ENCODE results near the gene NOXO1.

The NOXO1 gene

DNA sequence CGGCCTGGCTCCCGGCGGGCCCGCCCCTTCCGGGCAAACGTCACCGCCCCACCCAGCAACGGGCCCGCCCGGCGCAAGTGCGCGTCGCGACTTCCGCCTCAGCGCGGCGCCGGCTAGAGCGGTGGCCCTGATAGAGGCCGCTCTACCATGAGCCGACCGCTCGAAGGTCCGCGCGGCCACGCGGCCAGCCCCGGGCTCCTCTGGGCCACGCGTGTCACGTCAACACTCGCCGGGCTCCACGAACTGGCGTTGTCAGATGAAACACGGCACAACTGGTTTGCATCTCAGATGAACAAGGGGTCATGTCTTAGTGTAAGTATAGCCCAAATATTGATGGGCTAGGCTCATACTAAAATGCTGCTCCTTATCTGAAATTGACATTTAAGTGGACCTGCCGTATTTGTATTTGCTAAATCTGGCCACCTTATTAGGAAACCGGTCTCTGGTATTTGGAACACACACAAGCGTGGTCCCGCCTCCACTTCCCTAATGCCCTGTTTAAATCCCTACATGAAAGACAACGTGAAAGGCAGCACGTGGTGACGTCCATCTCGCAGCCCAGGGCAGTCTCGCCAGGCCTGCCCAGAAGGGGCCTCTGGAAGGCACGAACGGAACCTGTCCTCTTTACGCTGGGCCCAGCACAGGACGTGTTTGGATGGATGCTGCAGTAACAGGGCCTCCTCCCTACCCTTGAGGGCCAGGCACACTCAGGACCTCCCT lies 28.7 kb upstream of the NOXO1 start, which contains the start of gene ZNF598:
TSS of gene ZNF598 (minus strand) at position 31 of the 720 bp plus-strand sequence.
- no peak for FAIRE-seq

DNA sequence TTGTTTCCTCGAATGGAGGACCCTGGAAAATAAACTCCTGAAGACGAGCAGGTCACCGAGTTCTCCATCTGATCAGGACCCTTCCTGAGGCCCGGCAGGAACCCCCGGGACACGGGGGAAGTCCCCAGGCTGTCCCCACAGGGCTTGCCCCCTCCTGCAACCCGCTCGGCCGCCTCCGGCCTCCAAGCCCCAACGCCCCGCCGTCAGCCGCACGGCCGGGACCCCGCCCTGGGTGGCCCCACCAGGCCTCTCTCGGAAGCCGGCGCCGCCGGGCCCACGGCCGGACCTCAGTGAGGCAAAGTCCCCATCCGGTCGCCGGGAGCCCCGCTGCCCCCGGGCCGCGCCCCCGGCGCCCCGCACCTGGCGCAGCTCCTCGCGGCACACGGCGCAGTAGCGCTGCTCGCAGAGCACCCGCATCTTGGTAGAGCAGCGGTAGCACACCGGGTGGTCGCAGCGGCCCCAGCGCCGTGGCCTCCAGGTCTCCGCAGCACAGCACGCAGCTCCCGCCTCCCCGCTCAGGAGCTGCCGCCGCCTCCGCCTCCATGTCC lies 28.0 kb upstream of the NOXO1 start:
- no peak for FAIRE-seq

- FAIRE-seq: no peak
Observed at GRCh38 chr16:2008631-2009163, 27.4 kb upstream of the NOXO1 start.

DNA sequence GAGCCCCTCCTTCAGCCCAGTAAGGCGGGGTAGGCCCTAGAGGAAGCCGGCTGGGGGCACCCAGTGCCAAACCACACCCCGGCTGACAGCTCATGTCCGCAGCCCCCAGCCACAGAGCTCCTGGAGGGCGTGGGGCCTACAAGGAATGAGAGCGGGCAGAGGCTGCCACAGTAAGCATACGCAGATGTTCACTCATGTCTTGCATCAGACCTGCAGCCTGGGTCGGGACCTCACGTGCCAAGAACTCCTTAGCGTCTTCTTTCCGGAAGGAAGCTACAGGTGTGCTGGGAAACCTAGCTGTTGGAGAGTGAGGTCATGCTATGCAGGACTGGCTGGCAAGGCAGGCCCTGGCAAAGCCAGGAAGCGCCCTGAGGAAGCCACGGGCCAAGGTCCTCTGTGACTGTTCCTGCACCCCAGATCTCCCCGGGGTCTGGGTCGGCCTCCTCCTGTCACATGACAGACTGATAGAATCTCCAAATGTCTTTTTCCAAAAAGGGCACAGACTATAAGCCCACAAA lies 26.8 kb upstream of the NOXO1 start:
- no peak for FAIRE-seq

GRCh38 chr16:2007081-2007836 lies 26.0 kb upstream of the NOXO1 start:
- no peak for FAIRE-seq

GRCh38 chr16:2006317-2006716 lies 25.0 kb upstream of the NOXO1 start:
- no peak for FAIRE-seq

DNA sequence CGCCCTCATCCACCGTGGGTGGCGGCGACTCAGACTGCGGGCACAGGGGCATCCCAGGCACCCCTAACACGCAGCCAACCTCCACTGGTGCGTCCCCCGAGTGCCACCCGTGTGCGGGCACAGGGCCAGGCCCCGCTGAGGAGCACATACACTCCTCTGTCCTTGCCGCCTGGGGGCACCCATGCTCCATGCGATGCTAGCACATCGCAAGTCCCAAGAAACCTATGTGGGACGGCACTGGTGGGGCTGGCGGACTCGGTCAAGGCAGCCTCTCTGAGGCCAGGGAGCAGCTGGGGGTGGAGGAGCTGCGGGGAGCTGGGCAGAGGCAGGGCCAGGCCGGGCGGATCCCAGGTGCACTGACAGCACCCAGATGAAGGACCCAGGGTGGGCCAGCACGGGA lies 24.4 kb upstream of the NOXO1 start:
- no peak for FAIRE-seq

- FAIRE-seq: no peak
Observed at GRCh38 chr16:2004795-2005517, 23.7 kb upstream of the NOXO1 start.

GRCh38 chr16:2003827-2004641 lies 22.8 kb upstream of the NOXO1 start:
- no peak for FAIRE-seq

GRCh38 chr16:2003231-2003826 lies 22.1 kb upstream of the NOXO1 start:
- no peak for FAIRE-seq

GRCh38 chr16:2002406-2003230 lies 21.3 kb upstream of the NOXO1 start:
- no peak for FAIRE-seq

DNA sequence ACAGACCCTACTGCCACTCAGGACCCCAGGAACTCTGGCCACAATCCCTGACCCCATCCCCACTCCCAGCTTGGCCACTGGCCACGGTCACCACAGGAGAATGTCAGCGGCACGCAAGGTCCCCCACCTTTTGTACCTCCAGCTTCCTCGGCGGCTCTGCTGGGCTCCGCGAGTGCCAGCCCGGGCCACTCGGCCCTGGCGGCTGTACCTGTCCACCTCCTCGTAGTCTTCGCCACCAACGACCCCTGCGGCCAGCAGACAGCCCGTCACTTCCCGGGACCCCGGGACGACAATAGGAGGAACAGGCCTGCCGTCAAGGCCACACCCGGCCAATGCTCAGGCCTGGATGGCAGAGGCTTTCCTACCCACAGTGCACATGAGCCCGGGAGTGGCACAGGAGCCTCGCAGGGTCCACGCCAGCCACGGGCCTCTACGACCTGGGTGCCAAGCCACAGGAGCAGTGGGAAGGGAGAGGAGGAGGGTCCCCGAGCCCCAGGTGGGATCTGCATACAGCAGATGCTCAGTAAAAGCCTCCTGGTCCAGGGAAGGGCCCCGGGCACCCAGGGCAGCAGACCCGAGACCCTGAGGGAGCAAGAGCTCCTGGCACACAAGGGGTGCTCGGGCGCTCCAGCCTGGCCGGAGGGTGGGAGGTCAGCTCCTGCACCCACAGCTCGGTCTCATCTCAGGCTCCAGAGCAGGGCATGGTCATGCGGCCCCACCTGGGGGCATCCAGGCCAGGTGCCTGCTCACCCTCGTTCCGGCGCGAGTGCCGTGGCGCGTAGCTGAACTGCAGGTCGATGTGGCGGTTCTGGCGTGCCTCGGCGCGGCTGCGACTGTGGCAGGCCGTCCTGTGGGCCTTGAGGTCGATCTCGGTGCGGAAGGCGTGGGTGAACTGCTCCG lies 20.4 kb upstream of the NOXO1 start:
- FAIRE-seq: no peak

- FAIRE-seq: no peak
Observed at GRCh38 chr16:2001035-2001434, 19.8 kb upstream of the NOXO1 start.

GRCh38 chr16:1999866-2000514 lies 18.7 kb upstream of the NOXO1 start:
- FAIRE-seq: no peak

DNA sequence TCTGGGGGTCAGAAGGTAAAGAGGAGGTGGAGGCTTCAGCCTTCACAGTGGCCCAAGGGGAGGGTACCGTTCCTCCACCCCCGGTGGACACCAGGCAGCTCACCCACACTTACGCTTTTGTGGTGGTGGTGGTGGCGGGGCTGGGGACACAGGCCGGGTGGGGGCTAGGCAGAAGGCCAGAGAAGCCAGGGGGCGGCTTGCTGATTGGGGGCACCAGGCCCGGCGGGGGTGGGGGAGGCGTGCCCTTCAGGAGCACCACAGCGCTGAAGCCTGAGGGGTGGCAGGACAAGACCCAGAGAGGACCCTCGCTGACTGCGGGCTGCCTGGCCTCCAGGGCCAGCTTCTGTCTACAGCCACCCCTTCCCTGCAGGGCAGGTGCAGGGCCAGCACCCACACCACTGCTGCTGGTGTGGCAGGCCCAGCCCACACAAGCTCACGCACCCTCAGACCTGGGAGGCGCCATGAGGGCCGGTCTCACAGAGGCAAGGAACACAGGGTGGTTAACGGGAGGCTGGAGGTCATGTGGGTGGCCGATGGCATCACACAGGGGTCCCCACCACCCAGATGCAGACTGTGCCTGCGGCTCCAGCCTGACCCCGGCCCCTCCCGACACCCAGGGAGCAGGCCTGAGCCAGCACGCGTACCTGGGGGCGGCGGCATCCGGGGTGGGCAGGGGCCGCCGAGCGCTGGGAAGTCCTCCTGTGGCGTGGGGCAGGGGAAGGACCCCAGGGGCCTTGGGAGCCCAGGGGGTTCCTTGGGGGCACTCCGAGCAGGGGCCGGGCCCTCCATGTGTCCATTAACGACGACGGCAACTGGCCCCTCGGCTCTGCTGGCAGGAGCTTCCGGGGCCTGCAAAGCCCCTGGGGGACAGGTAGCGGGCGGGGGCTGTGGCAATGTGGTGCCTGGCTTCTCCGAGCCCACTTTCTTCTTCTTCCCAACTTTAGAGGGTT lies 17.9 kb upstream of the NOXO1 start:
- FAIRE-seq: no peak

GRCh38 chr16:1998360-1998835 lies 17.1 kb upstream of the NOXO1 start:
- FAIRE-seq: no peak

DNA sequence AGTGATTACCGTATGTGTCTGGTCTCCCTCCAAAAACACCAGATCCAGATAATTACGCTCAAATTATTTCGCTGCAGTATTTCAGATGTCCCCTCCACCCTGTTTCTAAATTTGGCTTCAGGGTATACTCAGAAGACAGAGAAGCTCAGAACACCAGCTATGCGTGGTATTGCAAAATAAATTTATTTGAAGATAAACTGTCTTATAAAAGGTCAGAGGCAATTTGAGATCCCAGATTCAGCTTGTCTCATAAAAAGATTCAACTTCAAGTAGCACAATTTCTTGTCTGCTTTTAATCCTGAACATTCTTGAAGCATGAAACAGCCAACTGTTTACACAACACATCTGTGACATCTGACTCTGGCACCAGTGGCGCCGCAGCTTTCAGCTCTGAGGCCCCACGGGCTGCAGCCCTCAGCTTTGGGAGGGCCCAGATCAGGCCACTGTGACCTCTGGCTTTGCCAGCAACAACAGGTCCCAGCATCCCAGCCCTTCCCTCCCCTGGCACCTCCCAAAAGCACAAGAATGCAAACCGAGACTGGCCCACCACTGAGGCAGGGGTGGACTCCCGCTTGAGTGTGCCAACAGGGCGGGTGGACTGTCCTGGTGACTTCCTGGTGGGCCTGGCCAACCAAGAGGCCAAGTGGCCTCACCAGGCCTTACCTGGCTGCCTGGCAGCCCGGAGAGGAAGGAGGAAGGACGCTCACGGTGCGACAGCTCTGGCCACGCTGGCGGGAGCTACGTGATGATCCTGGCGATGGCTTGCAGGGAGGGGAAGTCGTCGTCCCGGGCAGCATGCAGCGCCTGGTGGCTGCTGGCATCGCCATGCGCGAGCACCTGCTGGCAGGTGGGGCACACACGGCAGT lies 16.5 kb upstream of the NOXO1 start:
- FAIRE-seq: no peak
